Measurements from ENCODE around the gene NAA25. TPM values are rescaled to one million over a fixed set of nuclear protein-coding genes. Genes with fewer than 3 reads are reported as not detected.

The NAA25 gene
- total and polyA plus RNA-seq, 3 experiments from 2014 or later = 18.4 to 41.5 (median 39.0) TPM

- peak in 3 of 5 donors; percentile 55 to 74 (median 63) for DNase-seq
- no peaks in the 10 kb centered on the region for H3K9me3 Mint-ChIP-seq
- ChIA-PET POLR2A (interaction anchor here (0.6 to 3.0 kb wide), 6 partner anchors 9 to 157 kb away, joined by 3 to 55 read pairs (median 4); partner anchors contain the start of genes ERP29 and TMEM116), CTCF (interaction anchor here (1.4 to 14.4 kb wide), 4 partner anchors 11 to 49 kb away, joined by 4 to 129 read pairs (median 10); partner anchors contain the start of genes ERP29 and TMEM116)
- peaks cover 0 to 1% of the 10 kb centered on the region in 2 donors for H3K27me3 Mint-ChIP-seq
- peaks cover 71 to 85% (median 84%) of the 10 kb centered on the region in 3 donors for H3K4me1 Mint-ChIP-seq
- Histone ChIP-seq H3K4me3 (ENCODE audit: low read length) (peak overlapping the region; percentile 56), H3K4me1 (ENCODE audit: insufficient read depth, low read length) (peaks cover 61% of the 10 kb centered on the region), H3K27ac (ENCODE audit: low read depth, low read length) (peak overlapping the region; percentile 48), H3K9me3 (ENCODE audit: low read length) (no peaks in the 10 kb centered on the region), H3K36me3 (ENCODE audit: insufficient read depth, low read length) (no peaks in the 10 kb centered on the region), H3K27me3 (ENCODE audit: insufficient read depth, low read length, poor library complexity, severe bottlenecking) (no peaks in the 10 kb centered on the region)
- H3K36me3 Mint-ChIP-seq = peaks cover 3 to 21% (median 9%) of the 10 kb centered on the region in 3 donors
- H3K4me3 Mint-ChIP-seq = peak overlapping the region; percentile 88 to 98 (median 95)
- H3K27ac Mint-ChIP-seq = peak overlapping the region; percentile 68 to 98 (median 92)
Observed at GRCh38 chr12:111993292-111994150, 115.1 kb downstream of the NAA25 start.

GRCh38 chr12:111992464-111992863, 116.1 kb downstream of the NAA25 start:
- ChIA-PET CTCF (interaction anchor here (0.8 to 14.4 kb wide), 2 partner anchors 12 to 21 kb away, joined by 4 to 129 read pairs; partner anchors contain the start of genes ERP29 and TMEM116), POLR2A (interaction anchor here (0.6 to 1.5 kb wide), 3 partner anchors 11 to 48 kb away, joined by 4 to 7 read pairs (median 4); no protein-coding TSS in a partner anchor)
- Mint-ChIP-seq H3K27ac (peak overlapping the region; percentile 68 to 98 (median 92)), H3K4me3 (peak overlapping the region; percentile 35 to 96 (median 88)), H3K4me1 (peaks cover 64 to 81% (median 80%) of the 10 kb centered on the region in 3 donors), H3K9me3 (no peaks in the 10 kb centered on the region), H3K27me3 (peaks cover 0 to 1% of the 10 kb centered on the region in 2 donors), H3K36me3 (peaks cover 3 to 27% (median 12%) of the 10 kb centered on the region in 3 donors)
- peaks cover 52% of the 10 kb centered on the region for H3K4me1 ChIP-seq (ENCODE audit: insufficient read depth, low read length)
- H3K27me3 ChIP-seq (ENCODE audit: insufficient read depth, low read length, poor library complexity, severe bottlenecking) = no peaks in the 10 kb centered on the region
- no peak for DNase-seq
- H3K9me3 ChIP-seq (ENCODE audit: low read length) = no peaks in the 10 kb centered on the region
- no peak overlapping the region for H3K4me3 ChIP-seq (ENCODE audit: low read length)
- H3K36me3 ChIP-seq (ENCODE audit: insufficient read depth, low read length) = no peaks in the 10 kb centered on the region
- no peak overlapping the region for H3K27ac ChIP-seq (ENCODE audit: low read depth, low read length)

- Mint-ChIP-seq H3K27me3 (peaks cover 0 to 1% of the 10 kb centered on the region in 2 donors), H3K36me3 (peaks cover 3 to 28% (median 12%) of the 10 kb centered on the region in 3 donors), H3K4me3 (peak overlapping the region; percentile 35 to 96 (median 88)), H3K9me3 (no peaks in the 10 kb centered on the region), H3K4me1 (peaks cover 58 to 80% (median 79%) of the 10 kb centered on the region in 3 donors), H3K27ac (peak overlapping the region; percentile 68 to 98 (median 92))
- H3K36me3 ChIP-seq (ENCODE audit: insufficient read depth, low read length) = no peaks in the 10 kb centered on the region
- no peaks in the 10 kb centered on the region for H3K9me3 ChIP-seq (ENCODE audit: low read length)
- CTCF ChIA-PET = interaction anchor here (0.7 to 14.4 kb wide), 5 partner anchors 11 to 51 kb away, joined by 3 to 129 read pairs (median 4); partner anchors contain the start of genes ERP29 and TMEM116
- H3K4me1 ChIP-seq (ENCODE audit: insufficient read depth, low read length) = peaks cover 47% of the 10 kb centered on the region
- no peak overlapping the region for H3K27ac ChIP-seq (ENCODE audit: low read depth, low read length)
- no peak for DNase-seq
- H3K27me3 ChIP-seq (ENCODE audit: insufficient read depth, low read length, poor library complexity, severe bottlenecking) = no peaks in the 10 kb centered on the region
- POLR2A ChIA-PET = interaction anchor here (1.4 kb wide), 1 partner anchor 20 kb away, joined by 7 read pairs; no protein-coding TSS in a partner anchor
- peak overlapping the region; percentile 29 for H3K4me3 ChIP-seq (ENCODE audit: low read length)
Observed at GRCh38 chr12:111991946-111992345, 116.6 kb downstream of the NAA25 start.

GRCh38 chr12:111991535-111991934, 117.0 kb downstream of the NAA25 start:
- DNase-seq = no peak
- H3K27ac Mint-ChIP-seq = peak overlapping the region; percentile 68 to 98 (median 92)
- peaks cover 54 to 80% (median 79%) of the 10 kb centered on the region in 3 donors for H3K4me1 Mint-ChIP-seq
- CTCF ChIA-PET = interaction anchor here (0.7 to 14.4 kb wide), 4 partner anchors 11 to 51 kb away, joined by 3 to 129 read pairs (median 4); partner anchors contain the start of genes ERP29 and TMEM116
- Histone ChIP-seq H3K9me3 (ENCODE audit: low read length) (no peaks in the 10 kb centered on the region), H3K27ac (ENCODE audit: low read depth, low read length) (no peak overlapping the region), H3K4me1 (ENCODE audit: insufficient read depth, low read length) (peaks cover 43% of the 10 kb centered on the region), H3K4me3 (ENCODE audit: low read length) (peak overlapping the region; percentile 29), H3K27me3 (ENCODE audit: insufficient read depth, low read length, poor library complexity, severe bottlenecking) (no peaks in the 10 kb centered on the region), H3K36me3 (ENCODE audit: insufficient read depth, low read length) (no peaks in the 10 kb centered on the region)
- H3K27me3 Mint-ChIP-seq = peaks cover 0 to 1% of the 10 kb centered on the region in 2 donors
- POLR2A ChIA-PET = interaction anchor here (0.6 to 1.4 kb wide), 3 partner anchors 18 to 22 kb away, joined by 3 to 7 read pairs (median 3); partner anchors contain the start of genes ERP29 and TMEM116
- H3K9me3 Mint-ChIP-seq = no peaks in the 10 kb centered on the region
- H3K4me3 Mint-ChIP-seq = peak overlapping the region; percentile 35 to 96 (median 88)
- peaks cover 3 to 28% (median 12%) of the 10 kb centered on the region in 3 donors for H3K36me3 Mint-ChIP-seq

- Histone ChIP-seq H3K9me3 (ENCODE audit: low read length) (no peaks in the 10 kb centered on the region), H3K36me3 (ENCODE audit: insufficient read depth, low read length) (no peaks in the 10 kb centered on the region), H3K27ac (ENCODE audit: low read depth, low read length) (no peak overlapping the region), H3K4me3 (ENCODE audit: low read length) (no peak overlapping the region), H3K27me3 (ENCODE audit: insufficient read depth, low read length, poor library complexity, severe bottlenecking) (no peaks in the 10 kb centered on the region), H3K4me1 (ENCODE audit: insufficient read depth, low read length) (no peaks in the 10 kb centered on the region)
- peaks cover 27 to 73% (median 49%) of the 10 kb centered on the region in 3 donors for H3K4me1 Mint-ChIP-seq
- no peak for DNase-seq
- H3K9me3 Mint-ChIP-seq = no peaks in the 10 kb centered on the region
- no peak overlapping the region for H3K4me3 Mint-ChIP-seq
- H3K27ac Mint-ChIP-seq = peak overlapping the region in 1 of 8 donors; percentile 57
- no peaks in the 10 kb centered on the region for H3K27me3 Mint-ChIP-seq
- ChIA-PET CTCF (interaction anchor here (1.6 kb wide), 1 partner anchor 29 kb away, joined by 4 read pairs; no protein-coding TSS in a partner anchor), POLR2A (no interaction called here)
- peaks cover 0 to 36% (median 20%) of the 10 kb centered on the region in 3 donors for H3K36me3 Mint-ChIP-seq
Observed at GRCh38 chr12:111984820-111985219, 123.8 kb downstream of the NAA25 start.

GRCh38 chr12:111981987-111982386, 126.6 kb downstream of the NAA25 start:
- Histone ChIP-seq H3K36me3 (ENCODE audit: insufficient read depth, low read length) (no peaks in the 10 kb centered on the region), H3K27me3 (ENCODE audit: insufficient read depth, low read length, poor library complexity, severe bottlenecking) (no peaks in the 10 kb centered on the region), H3K27ac (ENCODE audit: low read depth, low read length) (no peak overlapping the region), H3K4me3 (ENCODE audit: low read length) (no peak overlapping the region), H3K9me3 (ENCODE audit: low read length) (no peaks in the 10 kb centered on the region), H3K4me1 (ENCODE audit: insufficient read depth, low read length) (no peaks in the 10 kb centered on the region)
- Mint-ChIP-seq H3K27ac (peak overlapping the region in 1 of 8 donors; percentile 38), H3K4me3 (no peak overlapping the region), H3K27me3 (no peaks in the 10 kb centered on the region), H3K36me3 (peaks cover 5 to 33% (median 15%) of the 10 kb centered on the region in 3 donors), H3K9me3 (no peaks in the 10 kb centered on the region), H3K4me1 (peaks cover 34 to 75% (median 55%) of the 10 kb centered on the region in 3 donors)
- POLR2A ChIA-PET = no interaction called here
- CTCF ChIA-PET = no interaction called here
- no peak for DNase-seq

DNA sequence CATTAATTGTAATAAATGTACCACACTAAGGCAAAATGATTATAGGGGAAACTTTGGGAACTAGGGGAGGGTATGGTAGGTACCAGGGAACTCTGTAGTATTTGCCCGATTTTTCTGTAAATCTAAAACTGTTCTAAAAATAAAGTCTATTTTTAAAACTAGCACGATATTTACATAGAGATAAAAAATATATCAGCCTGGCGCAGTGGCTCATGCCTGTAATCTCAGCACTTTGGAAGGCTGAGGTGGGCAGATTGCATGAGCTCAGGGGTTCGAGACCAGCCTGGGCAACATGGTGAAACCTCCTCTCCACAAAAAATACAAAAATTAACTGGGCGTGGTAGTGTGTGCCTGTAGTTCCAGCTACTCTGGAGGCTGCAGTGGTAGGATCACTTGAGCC, 128.0 kb downstream of the NAA25 start:
- Mint-ChIP-seq H3K4me1 (peaks cover 39 to 79% (median 56%) of the 10 kb centered on the region in 3 donors), H3K27me3 (no peaks in the 10 kb centered on the region), H3K36me3 (peaks cover 5 to 40% (median 15%) of the 10 kb centered on the region in 3 donors), H3K9me3 (no peaks in the 10 kb centered on the region), H3K27ac (peak overlapping the region in 1 of 8 donors; percentile 74), H3K4me3 (no peak overlapping the region)
- no peaks in the 10 kb centered on the region for H3K4me1 ChIP-seq (ENCODE audit: insufficient read depth, low read length)
- H3K27me3 ChIP-seq (ENCODE audit: insufficient read depth, low read length, poor library complexity, severe bottlenecking) = no peaks in the 10 kb centered on the region
- no peak overlapping the region for H3K27ac ChIP-seq (ENCODE audit: low read depth, low read length)
- ChIA-PET POLR2A (no interaction called here), CTCF (interaction anchor here (1.3 kb wide), 1 partner anchor 12 kb away, joined by 4 read pairs; no protein-coding TSS in a partner anchor)
- DNase-seq = no peak
- H3K9me3 ChIP-seq (ENCODE audit: low read length) = no peaks in the 10 kb centered on the region
- no peak overlapping the region for H3K4me3 ChIP-seq (ENCODE audit: low read length)
- H3K36me3 ChIP-seq (ENCODE audit: insufficient read depth, low read length) = no peaks in the 10 kb centered on the region
